K562 (cell line): ENCODE measurements around the gene MS4A8. TPM values are rescaled to one million over a fixed set of nuclear protein-coding genes. Genes with fewer than 3 reads are reported as not detected.
A peak's percentile ranks its signal among the peaks of the same experiment; 100 is the strongest.

ENCODE experiments used
- ATAC-seq: fragments of 200-7000 bp; cut with Tn5 transposase; 3 replicates; pipeline ENCODE4 v1.9.1; 2020; ENCODE audit warnings: moderate library complexity
- BruUV-seq: library from RNA; stranded (reverse); fragments of 400-500 nt; replicated peaks from 2 replicates; lab custom pipeline; 2021; lab: Mats Ljungman, UMichigan
- CTCF ChIA-PET: fragments of 300-600 bp; formaldehyde crosslinking; extraction: SDS; loops from one replicate; lab custom pipeline; 2021; ENCODE audit warnings: low intra/inter-chr PET ratio; lab: Yijun Ruan, JAX
- POLR2A ChIA-PET: fragments of 300-600, 350-650 bp; sonication (Branson Sonifier 250); formaldehyde crosslinking; extraction: SDS; loops from one replicate; lab custom pipeline; 2021; ENCODE audit warnings: antibody characterized with exemption, inconsistent platforms; lab: Yijun Ruan, JAX
- DNase-seq, 4 experiments: peaks; one replicate each; pipeline versions ENCODE4 v3.0.0 to v3.0.0-alpha.2; 2011 to 2018; ENCODE audit warnings: low spot score in 3 of 4, mixed read lengths in 3 of 4; ENCODE audit errors: extremely low read depth in 1 of 4
- FAIRE-seq: peaks from 2 replicates; lab custom pipeline; 2011; peaks lifted over from hg19 to GRCh38; lab: Jason Lieb, UNC
- H2AFZ ChIP-seq: 2 replicates; pipeline ENCODE4 v1.6.0; 2011; ENCODE audit warnings: low read depth, low read length, control low read depth, inconsistent platforms
- H3K27ac ChIP-seq: fragments of 200-600 bp; 3 replicates; pipeline ENCODE4 v1.8.0; 2011; ENCODE audit warnings: low read depth, mild to moderate bottlenecking, control low read depth, inconsistent platforms, low read length, moderate library complexity, mixed read lengths; ENCODE audit errors: extremely low read depth
- H3K27me3 ChIP-seq, 2 experiments: fragments of 300-600 bp in 1 of 2; 2 replicates in 1 of 2; 3 replicates in 1 of 2; pipeline versions ENCODE4 v1.6.0 to v1.8.0; 2011; ENCODE audit warnings: inconsistent platforms in 2 of 2, low read length in 2 of 2, mild to moderate bottlenecking in 1 of 2, mixed read lengths in 1 of 2, moderate library complexity in 1 of 2; ENCODE audit not compliant: control insufficient read depth in 2 of 2, insufficient read depth in 2 of 2
- H3K36me3 ChIP-seq: fragments of 300-600 bp; 3 replicates; pipeline ENCODE4 v1.8.0; 2011; ENCODE audit warnings: mild to moderate bottlenecking, low read length, inconsistent platforms; ENCODE audit not compliant: control insufficient read depth, insufficient read depth
- H3K4me1 ChIP-seq, 2 experiments: fragments of 200-600 bp in 1 of 2; replicated peaks in 1 of 2; 2 replicates in 1 of 2; 3 replicates in 1 of 2; pipeline versions ENCODE4 v1.5.1 to v1.8.0; 2011; ENCODE audit warnings: inconsistent platforms in 2 of 2, low read length in 2 of 2, mild to moderate bottlenecking in 1 of 2, mixed read lengths in 1 of 2, moderate library complexity in 1 of 2; ENCODE audit not compliant: control insufficient read depth in 2 of 2, insufficient read depth in 2 of 2
- H3K4me2 ChIP-seq: 2 replicates; pipeline ENCODE4 v1.6.1; 2011; ENCODE audit warnings: low read length, control low read depth, inconsistent platforms, mixed read lengths; ENCODE audit not compliant: insufficient read depth
- H3K4me3 ChIP-seq: fragments of 200-600 bp; sonication (generic), shearing (Covaris generic); 2 replicates; pipeline ENCODE4 v1.5.1; 2016; ENCODE audit warnings: control low read depth, inconsistent platforms
- H3K79me2 ChIP-seq: fragments of 200-600 bp; 3 replicates; pipeline ENCODE4 v1.8.0; 2011; ENCODE audit warnings: low read length, inconsistent platforms; ENCODE audit not compliant: control insufficient read depth, insufficient read depth
- H3K9ac ChIP-seq, 2 experiments: 2 replicates each; pipeline versions ENCODE4 v1.6.0 to v1.6.1; 2011; ENCODE audit warnings: low read depth in 2 of 2, low read length in 2 of 2, control low read depth in 1 of 2, inconsistent platforms in 1 of 2, mild to moderate bottlenecking in 1 of 2, mixed read lengths in 1 of 2; ENCODE audit not compliant: insufficient read depth in 1 of 2
- H3K9me1 ChIP-seq: one replicate; pipeline ENCODE4 v1.6.0; 2011; ENCODE audit warnings: inconsistent platforms, mild to moderate bottlenecking, low read length, moderate library complexity; ENCODE audit not compliant: control insufficient read depth, insufficient read depth
- H3K9me3 ChIP-seq: replicated peaks from 2 replicates; pipeline ENCODE4 v1.5.1; 2011; ENCODE audit warnings: low read depth, low read length, inconsistent platforms; ENCODE audit not compliant: control insufficient read depth, insufficient read depth
- H4K20me1 ChIP-seq: replicated peaks from 2 replicates; pipeline ENCODE4 v1.6.1; 2011; ENCODE audit warnings: low read length, inconsistent platforms, mixed read lengths; ENCODE audit not compliant: control insufficient read depth, insufficient read depth
- EGR1 ChIP-seq: fragments of 450-650 bp; conservative IDR thresholded peaks from 2 replicates; pipeline ENCODE4 v1.6.1; 2017; ENCODE audit warnings: mild to moderate bottlenecking
- RAD21 ChIP-seq, 2 experiments: fragments of 250-450 bp in 1 of 2; fragments of 450-650 bp in 1 of 2; sonication (Bioruptor Pico) in 1 of 2; formaldehyde crosslinking in 1 of 2; IDR thresholded peaks in 1 of 2; conservative IDR thresholded peaks in 1 of 2; 2 replicates each; pipeline versions ENCODE4 v1.4.0 to v1.8.0; 2020 to 2022; ENCODE audit warnings: mild to moderate bottlenecking in 2 of 2, moderate library complexity in 1 of 2
- RFX7 ChIP-seq: fragments of 250-450 bp; sonication (Bioruptor Pico); IDR thresholded peaks from 2 replicates; pipeline ENCODE4 v1.5.1; 2021; ENCODE audit warnings: mild to moderate bottlenecking
- WGBS: fragments of 100-300 bp; shearing (Covaris generic); methylation state at CpG from one replicate; pipeline ENCODE4 v1.1.6; 2016; ENCODE audit warnings: low coverage, mixed read lengths; ENCODE audit not compliant: insufficient coverage; ENCODE audit errors: missing lambda C conversion rate; 5-methylcytosine and 5-hydroxymethylcytosine counted together
- in situ Hi-C: fragments of 300-500 bp; cut with MboI; formaldehyde crosslinking; loops from 4 replicates; pipeline ENCODE4 v1.15.0; 2018; ENCODE audit warnings: inconsistent platforms, mixed read lengths
- intact Hi-C: fragments of 100-400 bp; cut with micrococcal nuclease; formaldehyde crosslinking; loops from 2 replicates; pipeline ENCODE4 v1.14.2; 2022
- polyA plus RNA-seq, 8 experiments: library from polyadenylated mRNA; depleted of rRNA in 4 of 8; stranded (reverse) in 5 of 8; unstranded in 3 of 8; fragments of >200 nt; fragmentation: Nextera tagmentation in 2 of 8; fragmentation: Illumina TruSeq in 1 of 8; extraction: Ambion mirVana in 2 of 8; extraction: Trizol in 1 of 8; gene quantifications; 2 replicates each; pipeline versions ENCODE4 v1.2.1 to v1.2.3, GENCODE V29; 2011 to 2014; ENCODE audit warnings: inconsistent platforms in 1 of 8, missing spikeins in 1 of 8
- total RNA-seq, 7 experiments: library from RNA; depleted of rRNA in 6 of 7; stranded (reverse); fragments of >200 nt in 6 of 7; fragmentation: Illumina TruSeq in 2 of 7; extraction: Trizol in 2 of 7; gene quantifications; 2 replicates each; pipeline versions ENCODE4 v1.2.1 to v1.2.3, GENCODE V29; 2011 to 2021; ENCODE audit warnings: low replicate concordance in 1 of 7
- TF ChIP-seq, protein P1 (sequence below), 3 experiments: IDR thresholded peaks in 2 of 3; conservative IDR thresholded peaks in 1 of 3; 2 replicates each; pipeline ENCODE4 v1.5.1; 2011 to 2012; ENCODE audit warnings: low read length in 3 of 3, mild to moderate bottlenecking in 3 of 3, control low read depth in 2 of 3, improper control_type of control experiment in 1 of 3, inconsistent platforms in 1 of 3, low read depth in 1 of 3, mixed read lengths in 1 of 3, moderate library complexity in 1 of 3; ENCODE audit not compliant: insufficient read depth in 2 of 3
- TF ChIP-seq, protein P2 (sequence below): sonication (generic); formaldehyde crosslinking; IDR thresholded peaks from 2 replicates; pipeline ENCODE4 v1.8.1; 2023; ENCODE audit warnings: missing genetic modification reagents, mild to moderate bottlenecking, borderline replicate concordance

Gene MS4A8
- total and polyA plus RNA-seq, 9 of the 15 experiments (the other 6 are each of a cell fraction or from before 2014, with no cell fraction given) = not detected

DNA sequence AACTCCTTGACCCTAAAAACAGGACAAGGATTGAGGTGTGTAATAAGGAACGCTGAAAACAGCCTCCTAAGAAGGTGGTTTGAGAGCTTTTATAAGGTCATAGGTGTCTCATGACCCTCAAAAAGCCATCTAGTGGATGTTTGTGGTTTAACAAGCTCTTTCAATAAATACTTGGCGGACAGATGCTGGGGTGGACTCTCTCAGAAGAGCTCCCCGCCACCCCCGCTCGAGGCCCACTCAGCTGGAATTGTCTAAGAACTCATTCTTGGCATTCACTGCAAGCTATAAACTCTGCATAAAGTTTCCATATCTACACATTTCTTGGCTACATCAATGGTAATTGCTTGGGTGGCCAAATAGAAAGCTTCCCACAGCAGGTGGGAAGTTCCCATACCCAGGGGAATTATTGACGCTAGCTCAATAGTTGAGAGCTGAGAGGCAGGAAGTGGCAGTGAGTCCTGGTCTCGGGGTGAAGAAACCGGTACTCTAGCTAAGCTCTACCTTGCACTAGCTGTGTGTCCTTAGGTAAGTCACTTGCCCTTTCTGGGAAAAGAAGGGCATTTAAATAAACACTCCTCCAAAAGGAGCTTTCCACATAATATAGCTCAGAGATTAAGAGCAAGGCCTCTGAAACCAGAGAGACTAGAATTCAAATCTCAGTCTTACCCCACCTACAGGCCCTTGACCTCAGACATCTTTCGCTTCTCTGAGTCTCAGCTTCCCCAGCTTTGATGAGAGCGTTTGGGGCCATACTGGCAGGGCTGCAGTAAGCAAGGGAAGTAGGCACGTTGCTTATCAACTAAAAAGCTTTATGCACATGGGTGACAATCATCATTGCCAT, 63.7 kb downstream of the MS4A8 start:
- Histone ChIP-seq H3K27me3 (peaks cover 28 to 52% of the 10 kb centered on the region in 2 experiments), H3K4me1 (peaks cover 2 to 6% of the 10 kb centered on the region in 2 experiments; a peak in 1 of 5 replicates)
- ATAC-seq = peak; percentile 64

More for the DNA sequence above, 63.7 kb downstream of the MS4A8 start:
- no peak for FAIRE-seq
- no peaks in the 10 kb centered on the region for H3K9me1 ChIP-seq
- H3K27ac ChIP-seq = no peak overlapping the region
- TF ChIP-seq, protein P1, sequence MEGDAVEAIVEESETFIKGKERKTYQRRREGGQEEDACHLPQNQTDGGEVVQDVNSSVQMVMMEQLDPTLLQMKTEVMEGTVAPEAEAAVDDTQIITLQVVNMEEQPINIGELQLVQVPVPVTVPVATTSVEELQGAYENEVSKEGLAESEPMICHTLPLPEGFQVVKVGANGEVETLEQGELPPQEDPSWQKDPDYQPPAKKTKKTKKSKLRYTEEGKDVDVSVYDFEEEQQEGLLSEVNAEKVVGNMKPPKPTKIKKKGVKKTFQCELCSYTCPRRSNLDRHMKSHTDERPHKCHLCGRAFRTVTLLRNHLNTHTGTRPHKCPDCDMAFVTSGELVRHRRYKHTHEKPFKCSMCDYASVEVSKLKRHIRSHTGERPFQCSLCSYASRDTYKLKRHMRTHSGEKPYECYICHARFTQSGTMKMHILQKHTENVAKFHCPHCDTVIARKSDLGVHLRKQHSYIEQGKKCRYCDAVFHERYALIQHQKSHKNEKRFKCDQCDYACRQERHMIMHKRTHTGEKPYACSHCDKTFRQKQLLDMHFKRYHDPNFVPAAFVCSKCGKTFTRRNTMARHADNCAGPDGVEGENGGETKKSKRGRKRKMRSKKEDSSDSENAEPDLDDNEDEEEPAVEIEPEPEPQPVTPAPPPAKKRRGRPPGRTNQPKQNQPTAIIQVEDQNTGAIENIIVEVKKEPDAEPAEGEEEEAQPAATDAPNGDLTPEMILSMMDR (IDR thresholded peaks at IDR 0.05 in 2 of 3, conservative IDR thresholded peaks at IDR 0.05 in 1 of 3; ENCODE audit: insufficient read depth in 2 of 3, low read depth in 1 of 3, low read length in 3 of 3) = peak; percentile 28 to 55 (median 52); a peak in 5 of 6 replicates
- TF ChIP-seq, protein P2, sequence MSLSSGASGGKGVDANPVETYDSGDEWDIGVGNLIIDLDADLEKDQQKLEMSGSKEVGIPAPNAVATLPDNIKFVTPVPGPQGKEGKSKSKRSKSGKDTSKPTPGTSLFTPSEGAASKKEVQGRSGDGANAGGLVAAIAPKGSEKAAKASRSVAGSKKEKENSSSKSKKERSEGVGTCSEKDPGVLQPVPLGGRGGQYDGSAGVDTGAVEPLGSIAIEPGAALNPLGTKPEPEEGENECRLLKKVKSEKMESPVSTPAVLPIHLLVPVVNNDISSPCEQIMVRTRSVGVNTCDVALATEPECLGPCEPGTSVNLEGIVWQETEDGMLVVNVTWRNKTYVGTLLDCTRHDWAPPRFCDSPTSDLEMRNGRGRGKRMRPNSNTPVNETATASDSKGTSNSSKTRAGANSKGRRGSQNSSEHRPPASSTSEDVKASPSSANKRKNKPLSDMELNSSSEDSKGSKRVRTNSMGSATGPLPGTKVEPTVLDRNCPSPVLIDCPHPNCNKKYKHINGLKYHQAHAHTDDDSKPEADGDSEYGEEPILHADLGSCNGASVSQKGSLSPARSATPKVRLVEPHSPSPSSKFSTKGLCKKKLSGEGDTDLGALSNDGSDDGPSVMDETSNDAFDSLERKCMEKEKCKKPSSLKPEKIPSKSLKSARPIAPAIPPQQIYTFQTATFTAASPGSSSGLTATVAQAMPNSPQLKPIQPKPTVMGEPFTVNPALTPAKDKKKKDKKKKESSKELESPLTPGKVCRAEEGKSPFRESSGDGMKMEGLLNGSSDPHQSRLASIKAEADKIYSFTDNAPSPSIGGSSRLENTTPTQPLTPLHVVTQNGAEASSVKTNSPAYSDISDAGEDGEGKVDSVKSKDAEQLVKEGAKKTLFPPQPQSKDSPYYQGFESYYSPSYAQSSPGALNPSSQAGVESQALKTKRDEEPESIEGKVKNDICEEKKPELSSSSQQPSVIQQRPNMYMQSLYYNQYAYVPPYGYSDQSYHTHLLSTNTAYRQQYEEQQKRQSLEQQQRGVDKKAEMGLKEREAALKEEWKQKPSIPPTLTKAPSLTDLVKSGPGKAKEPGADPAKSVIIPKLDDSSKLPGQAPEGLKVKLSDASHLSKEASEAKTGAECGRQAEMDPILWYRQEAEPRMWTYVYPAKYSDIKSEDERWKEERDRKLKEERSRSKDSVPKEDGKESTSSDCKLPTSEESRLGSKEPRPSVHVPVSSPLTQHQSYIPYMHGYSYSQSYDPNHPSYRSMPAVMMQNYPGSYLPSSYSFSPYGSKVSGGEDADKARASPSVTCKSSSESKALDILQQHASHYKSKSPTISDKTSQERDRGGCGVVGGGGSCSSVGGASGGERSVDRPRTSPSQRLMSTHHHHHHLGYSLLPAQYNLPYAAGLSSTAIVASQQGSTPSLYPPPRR = no peak
- peak; percentile 21; the same call in 1 of the 2 replicates for TF ChIP-seq EGR1
- TF ChIP-seq RAD21 (CRISPR knock-in tag; conservative IDR thresholded peaks at IDR 0.05 in 1 of 2, IDR thresholded peaks at IDR 0.05 in 1 of 2) = peak in 1 of 2 experiments; percentile 29; a peak in 2 of 4 replicates
- TF ChIP-seq RFX7 = no peak
- H3K79me2 ChIP-seq = no peaks in the 10 kb centered on the region
- 3% methylated on average over 11 of the region's 11 CpGs for WGBS
- no peak overlapping the region for H3K9ac ChIP-seq
- DNase-seq = peak in 2 of 4 experiments; percentile 34 to 40
- no peaks in the 10 kb centered on the region for H4K20me1 ChIP-seq
- ChIA-PET CTCF (no interaction called here), POLR2A (interaction anchor here (0.6 to 1.7 kb wide), 7 partner anchors 12 to 1388 kb away, joined by 3 to 4 read pairs (median 3); no protein-coding TSS in a partner anchor)
- H3K9me3 ChIP-seq = no peaks in the 10 kb centered on the region
- in situ Hi-C loops (no loop called here), intact Hi-C loops (loop anchor here (2.0 kb wide), 1 partner anchor 62 kb away; no protein-coding TSS in a partner anchor)
- BruUV-seq = no TSS peak
- no peaks in the 10 kb centered on the region for H3K36me3 ChIP-seq
- H3K4me2 ChIP-seq = no peak overlapping the region
- H2AFZ ChIP-seq = no peak overlapping the region
- no peak overlapping the region for H3K4me3 ChIP-seq
